ENCODE measurements around the gene FUT4. TPM values are rescaled to one million over a fixed set of nuclear protein-coding genes. Genes with fewer than 3 reads are reported as not detected.

The FUT4 gene
- total RNA-seq, 2 donors from 2014 or later, result 5.2 to 6.5 TPM

- 79% methylated on average over 3 of the region's 3 CpGs for WGBS
- TF ChIP-seq POLR2AphosphoS5 (IDR thresholded peaks at IDR 0.05) (no peak), CTCF (IDR thresholded peaks at IDR 0.05) (no peak), POLR2A (IDR thresholded peaks at IDR 0.05) (no peak)
- no peak for DNase-seq (ENCODE audit: low spot score)
- no peak overlapping the region for H3K4me3 ChIP-seq
- H3K27ac ChIP-seq, result no peak overlapping the region
- no peaks in the 10 kb centered on the region for H3K36me3 ChIP-seq
- intact Hi-C loops (cut with DNase I), result no loop called here
- no peaks in the 10 kb centered on the region for H3K4me1 ChIP-seq (replicated peaks)
- no peaks in the 10 kb centered on the region for H3K9me3 ChIP-seq
- H3K27me3 ChIP-seq (replicated peaks; ENCODE audit: insufficient read depth), result no peaks in the 10 kb centered on the region
Observed at GRCh38 chr11:94532211-94532610, 11.5 kb upstream of the FUT4 start.

GRCh38 chr11:94533206-94533605 is 10.5 kb upstream of the FUT4 start:
- Histone ChIP-seq H3K27ac (no peak overlapping the region), H3K27me3 (replicated peaks; ENCODE audit: insufficient read depth) (no peaks in the 10 kb centered on the region), H3K4me1 (replicated peaks) (no peaks in the 10 kb centered on the region), H3K9me3 (no peaks in the 10 kb centered on the region), H3K4me3 (no peak overlapping the region), H3K36me3 (no peaks in the 10 kb centered on the region)
- intact Hi-C loops (cut with DNase I), result no loop called here
- 94% methylated on average over 1 of the region's 1 CpG for WGBS
- DNase-seq (ENCODE audit: low spot score), result no peak
- TF ChIP-seq CTCF (IDR thresholded peaks at IDR 0.05), result no peak
- TF ChIP-seq POLR2A (IDR thresholded peaks at IDR 0.05), result no peak
- TF ChIP-seq POLR2AphosphoS5 (IDR thresholded peaks at IDR 0.05), result no peak

GRCh38 chr11:94533696-94534630 is 9.8 kb upstream of the FUT4 start:
- no peak overlapping the region for H3K27ac ChIP-seq
- intact Hi-C loops (cut with DNase I), result no loop called here
- H3K4me1 ChIP-seq (replicated peaks), result no peaks in the 10 kb centered on the region
- H3K4me3 ChIP-seq, result no peak overlapping the region
- no peaks in the 10 kb centered on the region for H3K36me3 ChIP-seq
- no peak for DNase-seq (ENCODE audit: low spot score)
- H3K27me3 ChIP-seq (replicated peaks; ENCODE audit: insufficient read depth), result no peaks in the 10 kb centered on the region
- no peaks in the 10 kb centered on the region for H3K9me3 ChIP-seq
- 79% methylated on average over 6 of the region's 6 CpGs for WGBS
- TF ChIP-seq POLR2A (IDR thresholded peaks at IDR 0.05) (no peak), CTCF (IDR thresholded peaks at IDR 0.05) (no peak), POLR2AphosphoS5 (IDR thresholded peaks at IDR 0.05) (no peak)

GRCh38 chr11:94536386-94536785 is 7.3 kb upstream of the FUT4 start:
- no peak overlapping the region for H3K27ac ChIP-seq
- TF ChIP-seq CTCF (IDR thresholded peaks at IDR 0.05) (no peak), POLR2A (IDR thresholded peaks at IDR 0.05) (no peak)
- H3K4me3 ChIP-seq, result no peak overlapping the region
- H3K27me3 ChIP-seq (replicated peaks; ENCODE audit: insufficient read depth), result no peaks in the 10 kb centered on the region
- H3K9me3 ChIP-seq, result no peaks in the 10 kb centered on the region
- H3K36me3 ChIP-seq, result no peaks in the 10 kb centered on the region
- H3K4me1 ChIP-seq (replicated peaks), result no peaks in the 10 kb centered on the region
- intact Hi-C loops (cut with DNase I), result no loop called here
- DNase-seq (ENCODE audit: low spot score), result no peak

- 37% methylated on average over 3 of the region's 3 CpGs for WGBS
- Histone ChIP-seq H3K36me3 (no peaks in the 10 kb centered on the region), H3K4me1 (replicated peaks) (no peaks in the 10 kb centered on the region), H3K27ac (no peak overlapping the region), H3K27me3 (replicated peaks; ENCODE audit: insufficient read depth) (no peaks in the 10 kb centered on the region), H3K9me3 (no peaks in the 10 kb centered on the region), H3K4me3 (no peak overlapping the region)
- TF ChIP-seq POLR2AphosphoS5 (IDR thresholded peaks at IDR 0.05) (no peak), CTCF (IDR thresholded peaks at IDR 0.05) (no peak), POLR2A (IDR thresholded peaks at IDR 0.05) (no peak)
- DNase-seq (ENCODE audit: low spot score), result no peak
- intact Hi-C loops (cut with DNase I), result no loop called here
Observed at GRCh38 chr11:94537031-94537600, 6.6 kb upstream of the FUT4 start.
